ENCODE measurements around the gene RPS6KA2.
A peak's percentile ranks its signal among the peaks of the same experiment; 100 is the strongest.
"Not testable (repeated sequence)": the region's sequence is repeated elsewhere in the genome, so short reads cannot be mapped to it uniquely, and the experiment has no call there.

RPS6KA2 gene

GRCh38 chr6:166635013-166635970, 8.2 kb upstream of the RPS6KA2 start:
- DNase-seq (ENCODE audit: low read depth), result no peak

GRCh38 chr6:166634581-166634980, 7.5 kb upstream of the RPS6KA2 start:
- DNase-seq (ENCODE audit: low read depth), result not testable (repeated sequence)

- DNase-seq (ENCODE audit: low read depth), result no peak
Observed at GRCh38 chr6:166633732-166634535, 6.9 kb upstream of the RPS6KA2 start.

GRCh38 chr6:166632731-166633130, 5.7 kb upstream of the RPS6KA2 start:
- DNase-seq (ENCODE audit: low read depth), result no peak

GRCh38 chr6:166630462-166630861, 3.4 kb upstream of the RPS6KA2 start:
- DNase-seq (ENCODE audit: low read depth), result no peak

GRCh38 chr6:166629628-166630027, 2.6 kb upstream of the RPS6KA2 start:
- no peak for DNase-seq (ENCODE audit: low read depth)

- no peak for DNase-seq (ENCODE audit: low read depth)
Observed at GRCh38 chr6:166627875-166628801, 1.1 kb upstream of the RPS6KA2 start.

- no peak for DNase-seq (ENCODE audit: low read depth)
Observed at GRCh38 chr6:166626177-166627032, 646 bp downstream of the RPS6KA2 start.

GRCh38 chr6:166625356-166625755, 1.7 kb downstream of the RPS6KA2 start:
- no peak for DNase-seq (ENCODE audit: low read depth)

GRCh38 chr6:166624275-166624674, 2.8 kb downstream of the RPS6KA2 start:
- no peak for DNase-seq (ENCODE audit: low read depth)

- DNase-seq (ENCODE audit: low read depth), result no peak
Observed at GRCh38 chr6:166623318-166623717, 3.7 kb downstream of the RPS6KA2 start.

- no peak for DNase-seq (ENCODE audit: low read depth)
Observed at GRCh38 chr6:166621114-166621540, 5.9 kb downstream of the RPS6KA2 start.

GRCh38 chr6:166620478-166621113, 6.5 kb downstream of the RPS6KA2 start:
- DNase-seq (ENCODE audit: low read depth), result no peak

GRCh38 chr6:166619912-166620311, 7.1 kb downstream of the RPS6KA2 start:
- peak; percentile 92 for DNase-seq (ENCODE audit: low read depth)

GRCh38 chr6:166618866-166619761, 7.9 kb downstream of the RPS6KA2 start:
- no peak for DNase-seq (ENCODE audit: low read depth)

GRCh38 chr6:166618251-166618650, 8.8 kb downstream of the RPS6KA2 start:
- DNase-seq (ENCODE audit: low read depth), result no peak

GRCh38 chr6:166617359-166617758, 9.7 kb downstream of the RPS6KA2 start:
- no peak for DNase-seq (ENCODE audit: low read depth)

GRCh38 chr6:166616261-166617238, 10.5 kb downstream of the RPS6KA2 start:
- no peak for DNase-seq (ENCODE audit: low read depth)
